Measurements from ENCODE around the gene TOB2. TPM values are rescaled to one million over a fixed set of nuclear protein-coding genes. Genes with fewer than 3 reads are reported as not detected.
"Not testable (repeated sequence)": the region's sequence is repeated elsewhere in the genome, so short reads cannot be mapped to it uniquely, and the experiment has no call there.

TOB2 gene
- total RNA-seq, 2 donors from 2014 or later, result 30.8 to 44.0 TPM

DNA sequence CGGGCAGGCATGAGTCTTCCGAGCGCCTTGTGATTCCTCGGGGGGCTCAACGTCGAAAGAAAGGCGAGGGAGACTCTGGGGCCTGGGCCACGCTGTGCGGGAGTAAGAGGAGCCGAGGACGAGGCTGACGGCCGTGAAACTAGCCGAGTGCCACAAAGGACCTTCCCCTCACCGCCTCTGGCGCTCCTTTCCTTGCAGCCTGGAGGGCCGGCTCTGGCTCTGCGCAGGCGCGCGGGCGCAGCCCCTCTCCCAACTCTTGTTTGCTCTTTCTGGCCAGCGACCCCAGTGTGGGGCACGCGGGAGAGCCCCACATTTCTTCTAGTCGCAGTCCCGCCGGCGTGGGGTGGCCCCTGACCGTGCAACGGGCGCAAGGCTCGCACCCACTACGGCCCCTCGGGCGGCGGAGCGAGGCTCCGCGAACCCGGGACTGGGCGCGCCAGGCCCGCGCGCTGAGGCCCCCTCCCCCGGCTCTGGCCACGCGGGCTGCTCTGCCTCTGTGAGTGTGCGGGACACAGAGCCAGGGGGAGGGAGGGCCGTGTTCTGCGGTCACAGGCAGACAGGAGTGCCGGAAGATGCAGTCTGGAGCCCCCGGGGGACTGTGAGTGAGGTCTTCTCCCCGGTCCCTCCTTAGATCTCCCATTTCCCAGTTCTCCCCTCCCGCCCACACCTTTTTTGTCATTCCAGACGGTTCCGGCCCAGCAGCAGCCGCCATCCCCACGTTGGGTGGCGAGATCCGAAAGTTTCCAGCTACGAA is 1.0 kb upstream of the TOB2 start:
- Mint-ChIP-seq H3K4me1 (peaks cover 31% of the 10 kb centered on the region), H3K4me3 (peak overlapping the region; percentile 97), H3K27ac (peak overlapping the region; percentile 93), H3K27me3 (no peaks in the 10 kb centered on the region), H3K36me3 (ENCODE audit: low read depth) (peaks cover 2% of the 10 kb centered on the region)
- ATAC-seq, result peak; percentile 8
- no peaks in the 10 kb centered on the region for H3K9me3 ChIP-seq (ENCODE audit: control insufficient read depth, low read length, poor library complexity, severe bottlenecking)
- peak; percentile 31 to 55 (median 47) for DNase-seq

- Mint-ChIP-seq H3K36me3 (ENCODE audit: low read depth) (peaks cover 2% of the 10 kb centered on the region), H3K27me3 (no peaks in the 10 kb centered on the region), H3K27ac (peak overlapping the region; percentile 93), H3K4me1 (peaks cover 34% of the 10 kb centered on the region), H3K4me3 (peak overlapping the region; percentile 97)
- ATAC-seq (no peak), DNase-seq (peak in 1 of 3 donors; percentile 7)
- no peaks in the 10 kb centered on the region for H3K9me3 ChIP-seq (ENCODE audit: control insufficient read depth, low read length, poor library complexity, severe bottlenecking)
Observed at GRCh38 chr22:41446057-41446501, 522 bp downstream of the TOB2 start.

GRCh38 chr22:41445129-41446056 is 1.2 kb downstream of the TOB2 start:
- H3K36me3 Mint-ChIP-seq (ENCODE audit: low read depth), result peaks cover 2% of the 10 kb centered on the region

GRCh38 chr22:41444360-41445128 is 2.1 kb downstream of the TOB2 start:
- H3K9me3 ChIP-seq (ENCODE audit: control insufficient read depth, low read length, poor library complexity, severe bottlenecking), result no peaks in the 10 kb centered on the region
- DNase-seq, result peak; percentile 52 to 77 (median 64)
- no peaks in the 10 kb centered on the region for H3K27me3 Mint-ChIP-seq
- H3K4me1 Mint-ChIP-seq, result peaks cover 34% of the 10 kb centered on the region
- peak overlapping the region; percentile 93 for H3K27ac Mint-ChIP-seq
- ATAC-seq, result peak; percentile 51
- peaks cover 2% of the 10 kb centered on the region for H3K36me3 Mint-ChIP-seq (ENCODE audit: low read depth)
- peak overlapping the region; percentile 97 for H3K4me3 Mint-ChIP-seq

More at GRCh38 chr22:41445129-41446056, 1.2 kb downstream of the TOB2 start:
- H3K4me3 Mint-ChIP-seq, result peak overlapping the region; percentile 97
- no peaks in the 10 kb centered on the region for H3K9me3 ChIP-seq (ENCODE audit: control insufficient read depth, low read length, poor library complexity, severe bottlenecking)
- H3K27ac Mint-ChIP-seq, result peak overlapping the region; percentile 93
- peaks cover 34% of the 10 kb centered on the region for H3K4me1 Mint-ChIP-seq
- ATAC-seq (no peak), DNase-seq (no peak)
- no peaks in the 10 kb centered on the region for H3K27me3 Mint-ChIP-seq

- Mint-ChIP-seq H3K36me3 (ENCODE audit: low read depth) (no peaks in the 10 kb centered on the region), H3K4me3 (peak overlapping the region; percentile 66), H3K4me1 (peaks cover 27% of the 10 kb centered on the region), H3K27me3 (no peaks in the 10 kb centered on the region), H3K27ac (no peak overlapping the region)
- DNase-seq (no peak), ATAC-seq (no peak)
- H3K9me3 ChIP-seq (ENCODE audit: control insufficient read depth, low read length, poor library complexity, severe bottlenecking), result no peaks in the 10 kb centered on the region
Observed at GRCh38 chr22:41442240-41442792, 4.3 kb downstream of the TOB2 start.

GRCh38 chr22:41440511-41440910 is 6.1 kb downstream of the TOB2 start:
- H3K27me3 Mint-ChIP-seq, result not testable (repeated sequence)

DNA sequence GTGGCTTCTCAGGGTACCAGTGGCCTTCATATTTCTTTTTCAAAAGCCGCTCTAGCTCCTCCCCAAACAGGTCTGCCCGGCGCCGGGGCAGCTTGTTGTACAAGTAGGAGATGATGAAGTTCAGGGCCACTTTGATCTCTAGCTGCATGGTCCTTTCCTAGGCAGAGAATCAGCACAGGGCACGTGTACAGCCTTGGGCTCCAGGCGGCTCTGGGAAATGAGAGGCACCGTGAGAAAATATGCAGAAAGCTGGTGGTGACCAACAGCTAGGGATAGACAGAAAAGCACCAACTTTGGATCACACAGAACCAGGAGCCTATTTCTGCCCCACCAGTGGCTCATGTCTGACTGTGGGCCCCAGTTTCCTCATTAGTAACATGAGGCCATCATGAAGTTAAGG is 9.4 kb downstream of the TOB2 start:
- peaks cover 10% of the 10 kb centered on the region for H3K4me1 Mint-ChIP-seq
- peak overlapping the region; percentile 66 for H3K27ac Mint-ChIP-seq

More at GRCh38 chr22:41440511-41440910, 6.1 kb downstream of the TOB2 start:
- not testable (repeated sequence) for H3K9me3 ChIP-seq (ENCODE audit: control insufficient read depth, low read length, poor library complexity, severe bottlenecking); H3K36me3 Mint-ChIP-seq (ENCODE audit: low read depth); H3K4me3 Mint-ChIP-seq; DNase-seq; ATAC-seq
- Mint-ChIP-seq H3K27ac (peak overlapping the region; percentile 74), H3K4me1 (peaks cover 21% of the 10 kb centered on the region)

GRCh38 chr22:41436322-41437113 is 10.1 kb downstream of the TOB2 start:
- H3K36me3 Mint-ChIP-seq (ENCODE audit: low read depth), result no peaks in the 10 kb centered on the region
- no peaks in the 10 kb centered on the region for H3K9me3 ChIP-seq (ENCODE audit: control insufficient read depth, low read length, poor library complexity, severe bottlenecking)
- H3K4me1 Mint-ChIP-seq, result peaks cover 10% of the 10 kb centered on the region
- peak overlapping the region; percentile 66 for H3K27ac Mint-ChIP-seq
- H3K27me3 Mint-ChIP-seq, result no peaks in the 10 kb centered on the region
- ATAC-seq (no peak), DNase-seq (no peak)
- H3K4me3 Mint-ChIP-seq, result no peak overlapping the region

More for the DNA sequence above, 9.4 kb downstream of the TOB2 start:
- no peaks in the 10 kb centered on the region for H3K9me3 ChIP-seq (ENCODE audit: control insufficient read depth, low read length, poor library complexity, severe bottlenecking)
- Mint-ChIP-seq H3K27me3 (no peaks in the 10 kb centered on the region), H3K36me3 (ENCODE audit: low read depth) (no peaks in the 10 kb centered on the region), H3K4me3 (no peak overlapping the region)
- DNase-seq, result no peak
- ATAC-seq, result no peak

DNA sequence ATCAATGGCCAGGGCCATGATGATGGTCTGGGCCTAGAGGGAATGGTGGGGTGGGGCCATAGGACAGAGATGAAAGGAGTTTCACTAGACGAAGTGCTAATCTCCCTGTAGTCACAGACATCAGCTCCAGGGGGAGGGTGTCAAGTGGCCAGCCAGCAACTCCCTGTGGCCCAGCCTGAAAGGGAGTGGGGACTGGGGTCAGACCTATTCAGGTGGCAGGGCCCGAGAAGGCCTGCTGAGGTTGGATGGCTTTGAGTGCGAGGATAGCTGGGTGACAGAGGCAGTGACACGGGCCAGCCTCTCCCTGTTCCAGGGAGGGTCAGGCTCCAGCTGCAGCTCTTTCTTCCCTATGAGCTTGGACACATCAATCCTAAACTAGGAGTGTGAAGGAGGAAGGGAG is 11.0 kb downstream of the TOB2 start:
- Mint-ChIP-seq H3K36me3 (ENCODE audit: low read depth) (peaks cover 2% of the 10 kb centered on the region), H3K27ac (peak overlapping the region; percentile 66), H3K4me3 (peak overlapping the region; percentile 31), H3K4me1 (peaks cover 14% of the 10 kb centered on the region), H3K27me3 (no peaks in the 10 kb centered on the region)
- DNase-seq (no peak), ATAC-seq (no peak)
- no peaks in the 10 kb centered on the region for H3K9me3 ChIP-seq (ENCODE audit: control insufficient read depth, low read length, poor library complexity, severe bottlenecking)

- H3K36me3 Mint-ChIP-seq (ENCODE audit: low read depth); DNase-seq; H3K4me3 Mint-ChIP-seq; ATAC-seq; H3K9me3 ChIP-seq (ENCODE audit: control insufficient read depth, low read length, poor library complexity, severe bottlenecking); H3K27me3 Mint-ChIP-seq: not testable (repeated sequence)
- Mint-ChIP-seq H3K27ac (peak overlapping the region; percentile 34), H3K4me1 (peaks cover 14% of the 10 kb centered on the region)
Observed at GRCh38 chr22:41434361-41435003, 12.1 kb downstream of the TOB2 start.

DNA sequence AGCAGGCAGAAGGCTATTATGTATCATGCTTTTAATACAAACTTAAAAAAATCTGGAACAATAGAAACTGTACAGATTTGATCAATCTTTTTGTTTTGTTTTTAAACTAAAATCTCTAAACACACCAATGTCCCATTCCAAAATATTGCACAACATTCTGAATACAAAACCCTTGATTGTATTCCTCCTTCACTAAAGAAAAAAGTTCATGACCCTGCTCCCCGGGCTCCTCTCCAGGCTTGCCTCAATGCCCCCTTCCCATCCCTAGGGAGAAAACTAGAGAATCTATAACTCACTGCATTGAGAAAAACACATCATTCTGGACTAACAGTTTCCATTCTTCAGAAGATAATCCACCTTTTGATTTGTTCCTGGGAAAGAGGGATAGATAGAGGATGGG is 13.1 kb downstream of the TOB2 start:
- not testable (repeated sequence) for H3K4me3 Mint-ChIP-seq; ATAC-seq; H3K9me3 ChIP-seq (ENCODE audit: control insufficient read depth, low read length, poor library complexity, severe bottlenecking); H3K36me3 Mint-ChIP-seq (ENCODE audit: low read depth); DNase-seq; H3K27me3 Mint-ChIP-seq
- Mint-ChIP-seq H3K27ac (peak overlapping the region; percentile 34), H3K4me1 (peaks cover 13% of the 10 kb centered on the region)

Measured in T-helper 17 cell (primary cell).